ENCODE data around the gene MYH3.
A peak's percentile ranks its signal among the peaks of the same experiment; 100 is the strongest.

The MYH3 gene

DNA sequence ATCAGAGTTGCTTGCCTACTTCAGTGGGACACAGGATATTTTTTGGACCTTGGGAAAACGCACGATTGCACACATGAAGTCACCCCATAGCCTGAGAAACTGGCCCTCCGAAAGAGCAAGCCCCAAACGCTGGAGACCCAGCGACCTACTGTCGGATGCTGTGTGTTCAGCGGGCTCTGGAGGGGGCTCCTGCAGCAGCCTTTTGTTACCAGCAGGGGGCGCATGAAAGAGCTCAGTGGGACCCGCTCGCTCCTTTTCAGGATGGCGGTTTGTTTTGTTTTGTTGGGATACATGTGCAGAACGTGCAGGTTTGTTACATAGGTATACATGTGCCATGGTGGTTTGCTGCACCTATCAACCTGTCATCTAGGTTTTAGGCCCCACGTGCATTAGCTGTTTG is 28.4 kb downstream of the MYH3 start:
- H3K27ac ChIP-seq (ENCODE audit: low read length): no peak overlapping the region
- no peaks in the 10 kb centered on the region for H3K27me3 ChIP-seq (ENCODE audit: control insufficient read depth in 1 of 2, insufficient read depth in 2 of 2, low read length in 2 of 2)
- H3K9ac ChIP-seq (ENCODE audit: low read length in 2 of 2): no peak overlapping the region
- no peak overlapping the region for H3K4me3 ChIP-seq (ENCODE audit: low read length in 2 of 2)
- no peaks in the 10 kb centered on the region for H3K9me3 ChIP-seq (ENCODE audit: control insufficient read depth in 2 of 2, low read length in 2 of 2)
- peaks cover 4 to 9% of the 10 kb centered on the region in 2 donors for H3K36me3 ChIP-seq (ENCODE audit: control insufficient read depth in 2 of 2, insufficient read depth in 2 of 2, low read length in 2 of 2)
- no peaks in the 10 kb centered on the region for H3K4me1 ChIP-seq (ENCODE audit: control insufficient read depth, insufficient read depth, low read length)

DNA sequence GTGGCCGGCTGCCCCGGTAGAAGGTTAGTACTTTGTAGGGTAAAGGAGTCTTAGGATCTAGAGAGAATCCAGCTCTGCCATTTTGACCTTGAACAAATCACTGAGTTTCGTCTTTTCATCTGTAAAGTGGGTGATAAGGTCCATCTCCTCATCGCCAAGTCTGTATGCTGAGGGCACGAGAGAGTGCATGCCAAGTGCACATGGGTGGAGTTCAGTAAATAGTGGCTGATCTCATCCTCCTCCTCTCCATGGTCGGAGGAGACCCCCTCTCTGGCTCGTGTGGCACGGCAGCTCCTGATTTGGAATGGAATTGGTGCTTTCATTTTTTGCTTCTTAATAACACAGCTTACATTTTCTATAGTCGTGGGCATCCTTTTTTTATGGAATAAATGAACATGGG is 30.7 kb downstream of the MYH3 start:
- Histone ChIP-seq H3K27ac (ENCODE audit: low read length) (no peak overlapping the region), H3K9me3 (ENCODE audit: control insufficient read depth in 2 of 2, low read length in 2 of 2) (no peaks in the 10 kb centered on the region), H3K27me3 (ENCODE audit: control insufficient read depth in 1 of 2, insufficient read depth in 2 of 2, low read length in 2 of 2) (no peaks in the 10 kb centered on the region), H3K4me3 (ENCODE audit: low read length in 2 of 2) (no peak overlapping the region), H3K4me1 (ENCODE audit: control insufficient read depth, insufficient read depth, low read length) (no peaks in the 10 kb centered on the region), H3K9ac (ENCODE audit: low read length in 2 of 2) (no peak overlapping the region), H3K36me3 (ENCODE audit: control insufficient read depth in 2 of 2, insufficient read depth in 2 of 2, low read length in 2 of 2) (peaks cover 0 to 7% of the 10 kb centered on the region in 2 donors)

DNA sequence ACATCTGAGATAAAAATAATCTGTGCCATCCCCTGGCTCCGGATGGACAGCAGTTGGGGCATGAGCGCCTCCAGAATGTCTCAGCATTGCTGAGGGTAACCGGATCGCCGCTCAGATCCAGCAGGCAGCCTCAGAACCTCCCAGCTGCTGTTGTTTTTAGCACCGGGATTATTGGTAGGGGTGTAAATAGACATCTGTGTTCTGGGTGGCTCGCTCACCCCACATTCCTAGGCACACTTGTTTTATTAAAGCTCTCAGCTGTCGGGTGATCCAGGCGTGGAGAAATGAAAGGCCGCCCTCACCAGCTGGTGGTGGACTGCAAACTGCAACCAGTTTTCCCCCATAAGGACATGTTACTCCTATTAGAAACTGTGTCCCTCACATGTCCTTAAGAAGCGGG is 32.1 kb downstream of the MYH3 start:
- Histone ChIP-seq H3K4me1 (ENCODE audit: control insufficient read depth, insufficient read depth, low read length) (no peaks in the 10 kb centered on the region), H3K27ac (ENCODE audit: low read length) (no peak overlapping the region), H3K36me3 (ENCODE audit: control insufficient read depth in 2 of 2, insufficient read depth in 2 of 2, low read length in 2 of 2) (peaks cover 0 to 7% of the 10 kb centered on the region in 2 donors), H3K9ac (ENCODE audit: low read length in 2 of 2) (no peak overlapping the region), H3K9me3 (ENCODE audit: control insufficient read depth in 2 of 2, low read length in 2 of 2) (no peaks in the 10 kb centered on the region), H3K4me3 (ENCODE audit: low read length in 2 of 2) (no peak overlapping the region), H3K27me3 (ENCODE audit: control insufficient read depth in 1 of 2, insufficient read depth in 2 of 2, low read length in 2 of 2) (no peaks in the 10 kb centered on the region)

DNA sequence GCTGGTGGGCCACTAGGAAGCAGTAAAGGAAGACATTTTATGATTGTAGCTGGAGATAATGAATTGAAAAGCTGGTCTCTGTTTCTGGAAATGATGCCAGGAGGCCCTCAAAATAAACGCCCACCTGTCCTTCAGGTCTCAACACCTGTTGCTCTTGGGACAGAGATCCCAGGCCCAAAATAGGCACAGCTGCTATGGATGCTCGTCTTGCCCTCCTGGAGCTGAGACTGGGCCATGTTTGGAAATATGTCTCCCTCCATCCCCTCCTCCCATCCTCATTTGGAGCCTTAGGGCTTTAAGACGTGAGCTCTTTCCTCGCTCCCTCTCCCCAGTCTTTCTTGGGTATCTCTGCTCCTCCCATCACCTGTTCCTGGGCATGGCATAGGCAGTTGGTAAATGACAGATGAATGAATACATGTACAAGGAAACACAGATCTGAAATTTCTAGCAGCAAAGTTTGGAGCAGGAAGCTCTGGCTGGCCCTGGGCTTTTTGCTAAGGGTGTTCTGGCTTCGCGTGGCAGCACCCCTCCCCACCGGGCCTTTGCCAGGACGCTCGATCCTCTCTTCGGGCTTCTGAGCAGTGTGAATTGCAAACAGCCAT is 33.3 kb downstream of the MYH3 start:
- Histone ChIP-seq H3K4me3 (ENCODE audit: low read length in 2 of 2) (no peak overlapping the region), H3K9ac (ENCODE audit: low read length in 2 of 2) (no peak overlapping the region), H3K9me3 (ENCODE audit: control insufficient read depth in 2 of 2, low read length in 2 of 2) (no peaks in the 10 kb centered on the region), H3K4me1 (ENCODE audit: control insufficient read depth, insufficient read depth, low read length) (no peaks in the 10 kb centered on the region), H3K36me3 (ENCODE audit: control insufficient read depth in 2 of 2, insufficient read depth in 2 of 2, low read length in 2 of 2) (no peaks in the 10 kb centered on the region), H3K27me3 (ENCODE audit: control insufficient read depth in 1 of 2, insufficient read depth in 2 of 2, low read length in 2 of 2) (no peaks in the 10 kb centered on the region), H3K27ac (ENCODE audit: low read length) (no peak overlapping the region)

DNA sequence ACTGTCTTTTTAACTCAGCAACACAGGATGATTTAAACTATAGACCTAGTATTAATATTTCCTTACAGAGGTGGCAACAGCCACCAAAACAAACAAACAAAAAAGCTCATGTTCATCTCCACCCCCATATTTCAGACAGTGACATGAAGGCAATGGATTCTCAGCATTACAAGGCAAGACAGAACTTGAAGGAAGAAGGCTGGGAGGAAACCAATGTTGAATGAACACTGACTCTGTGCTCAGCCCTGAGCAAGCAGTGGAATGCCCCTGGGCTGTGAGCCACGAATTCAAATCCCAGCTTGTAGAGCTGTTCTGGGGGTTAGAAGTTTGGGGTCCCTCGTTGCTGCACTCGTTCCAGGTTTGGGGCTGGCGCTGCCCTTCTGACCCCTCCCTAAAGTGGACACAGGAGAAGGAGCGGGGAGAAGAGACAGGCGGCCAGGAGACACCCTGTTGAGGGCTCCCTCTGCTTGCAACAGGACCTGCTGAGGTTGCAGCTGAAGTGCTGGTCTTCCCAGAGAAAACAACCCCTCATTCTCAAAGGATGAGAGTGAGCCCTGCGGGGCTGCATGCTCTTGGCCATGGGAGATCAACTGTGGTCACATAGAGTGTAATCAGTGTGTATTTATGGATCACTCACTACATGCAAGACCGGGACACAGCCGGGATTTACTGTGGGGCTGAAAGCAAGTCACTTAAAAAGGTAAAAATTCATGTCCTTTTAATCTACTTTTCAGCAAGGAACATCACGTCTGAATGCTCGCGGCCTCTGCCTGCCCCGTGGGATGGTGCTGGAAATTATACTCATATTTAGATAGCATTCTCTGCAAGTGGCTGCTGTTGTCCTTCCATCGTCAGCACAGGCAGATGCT is 34.3 kb downstream of the MYH3 start:
- Histone ChIP-seq H3K4me3 (ENCODE audit: low read length in 2 of 2) (no peak overlapping the region), H3K36me3 (ENCODE audit: control insufficient read depth in 2 of 2, insufficient read depth in 2 of 2, low read length in 2 of 2) (no peaks in the 10 kb centered on the region), H3K9ac (ENCODE audit: low read length in 2 of 2) (no peak overlapping the region), H3K27me3 (ENCODE audit: control insufficient read depth in 1 of 2, insufficient read depth in 2 of 2, low read length in 2 of 2) (no peaks in the 10 kb centered on the region), H3K4me1 (ENCODE audit: control insufficient read depth, insufficient read depth, low read length) (peaks cover 3% of the 10 kb centered on the region), H3K9me3 (ENCODE audit: control insufficient read depth in 2 of 2, low read length in 2 of 2) (no peaks in the 10 kb centered on the region), H3K27ac (ENCODE audit: low read length) (no peak overlapping the region)

DNA sequence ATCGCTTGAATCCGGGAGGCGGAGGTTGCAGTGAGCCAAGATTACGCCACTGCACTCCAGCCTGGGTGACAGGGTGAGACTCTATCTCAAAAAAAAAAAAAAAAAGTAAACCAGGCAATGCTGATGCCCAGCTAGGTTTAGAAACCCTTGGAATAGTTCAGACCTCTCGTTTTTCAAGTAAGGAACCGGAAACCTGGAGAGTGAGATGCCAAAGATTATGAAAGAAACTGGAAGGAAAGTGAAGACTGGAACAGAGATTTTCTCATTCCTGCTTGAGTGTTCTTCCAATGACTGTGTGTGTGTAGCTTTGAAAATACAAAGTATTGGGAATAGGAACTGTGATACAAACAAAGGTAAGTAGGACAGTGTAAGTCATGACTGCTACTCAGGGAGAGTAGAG is 35.7 kb downstream of the MYH3 start:
- Histone ChIP-seq H3K27ac (ENCODE audit: low read length) (no peak overlapping the region), H3K36me3 (ENCODE audit: control insufficient read depth in 2 of 2, insufficient read depth in 2 of 2, low read length in 2 of 2) (no peaks in the 10 kb centered on the region), H3K4me3 (ENCODE audit: low read length in 2 of 2) (no peak overlapping the region), H3K4me1 (ENCODE audit: control insufficient read depth, insufficient read depth, low read length) (peaks cover 3% of the 10 kb centered on the region), H3K9me3 (ENCODE audit: control insufficient read depth in 2 of 2, low read length in 2 of 2) (no peaks in the 10 kb centered on the region), H3K9ac (ENCODE audit: low read length in 2 of 2) (no peak overlapping the region), H3K27me3 (ENCODE audit: control insufficient read depth in 1 of 2, insufficient read depth in 2 of 2, low read length in 2 of 2) (no peaks in the 10 kb centered on the region)

DNA sequence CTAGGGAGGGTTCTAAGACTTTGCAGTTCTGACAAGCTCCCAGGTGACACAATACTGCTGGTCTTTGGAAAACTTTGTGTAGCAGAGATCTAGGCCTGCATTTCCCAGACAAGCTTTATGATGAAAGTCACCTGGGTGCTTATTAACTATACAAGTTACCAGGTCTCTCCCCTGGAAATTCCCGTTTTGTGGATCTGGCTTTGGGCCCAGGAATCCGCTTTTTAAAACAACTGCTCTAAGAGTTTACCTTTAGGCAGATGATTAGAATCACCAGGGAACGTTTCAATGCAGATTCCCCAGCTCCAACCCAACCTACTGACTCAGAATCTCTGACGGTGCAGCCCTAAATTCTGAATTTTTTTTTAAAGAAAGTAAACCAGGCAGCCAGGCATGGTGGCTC is 36.3 kb downstream of the MYH3 start:
- Histone ChIP-seq H3K36me3 (ENCODE audit: control insufficient read depth in 2 of 2, insufficient read depth in 2 of 2, low read length in 2 of 2) (no peaks in the 10 kb centered on the region), H3K27me3 (ENCODE audit: control insufficient read depth in 1 of 2, insufficient read depth in 2 of 2, low read length in 2 of 2) (no peaks in the 10 kb centered on the region), H3K4me1 (ENCODE audit: control insufficient read depth, insufficient read depth, low read length) (peaks cover 3% of the 10 kb centered on the region), H3K27ac (ENCODE audit: low read length) (no peak overlapping the region), H3K4me3 (ENCODE audit: low read length in 2 of 2) (no peak overlapping the region), H3K9ac (ENCODE audit: low read length in 2 of 2) (no peak overlapping the region), H3K9me3 (ENCODE audit: control insufficient read depth in 2 of 2, low read length in 2 of 2) (no peaks in the 10 kb centered on the region)

DNA sequence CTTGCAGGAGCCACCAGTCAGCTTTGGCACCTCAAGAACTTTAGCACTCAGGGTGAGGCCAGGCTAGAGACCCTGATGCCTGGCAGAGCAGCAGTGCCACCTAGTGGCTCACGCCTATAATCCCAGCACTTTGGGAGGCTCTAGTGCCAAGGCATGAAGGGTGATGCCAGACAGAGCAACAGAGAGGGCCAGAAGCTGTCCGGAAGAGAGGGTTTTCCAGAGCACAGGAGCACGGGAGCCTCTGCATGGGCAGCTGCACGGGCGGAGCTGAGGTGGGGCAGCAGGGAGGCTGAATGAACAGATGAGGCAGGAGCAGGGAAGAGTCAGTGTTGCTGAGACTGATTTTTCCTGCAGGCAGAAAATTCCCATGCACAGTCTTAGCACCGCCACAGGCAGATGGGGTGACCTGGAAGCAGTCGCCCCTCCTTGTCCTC is 38.9 kb downstream of the MYH3 start:
- Histone ChIP-seq H3K4me3 (ENCODE audit: low read length in 2 of 2) (peak overlapping the region in 1 of 2 donors; percentile 35), H3K27ac (ENCODE audit: low read length) (no peak overlapping the region), H3K27me3 (ENCODE audit: control insufficient read depth in 1 of 2, insufficient read depth in 2 of 2, low read length in 2 of 2) (no peaks in the 10 kb centered on the region), H3K36me3 (ENCODE audit: control insufficient read depth in 2 of 2, insufficient read depth in 2 of 2, low read length in 2 of 2) (no peaks in the 10 kb centered on the region), H3K9ac (ENCODE audit: low read length in 2 of 2) (no peak overlapping the region), H3K4me1 (ENCODE audit: control insufficient read depth, insufficient read depth, low read length) (peaks cover 6% of the 10 kb centered on the region), H3K9me3 (ENCODE audit: control insufficient read depth in 2 of 2, low read length in 2 of 2) (no peaks in the 10 kb centered on the region)

DNA sequence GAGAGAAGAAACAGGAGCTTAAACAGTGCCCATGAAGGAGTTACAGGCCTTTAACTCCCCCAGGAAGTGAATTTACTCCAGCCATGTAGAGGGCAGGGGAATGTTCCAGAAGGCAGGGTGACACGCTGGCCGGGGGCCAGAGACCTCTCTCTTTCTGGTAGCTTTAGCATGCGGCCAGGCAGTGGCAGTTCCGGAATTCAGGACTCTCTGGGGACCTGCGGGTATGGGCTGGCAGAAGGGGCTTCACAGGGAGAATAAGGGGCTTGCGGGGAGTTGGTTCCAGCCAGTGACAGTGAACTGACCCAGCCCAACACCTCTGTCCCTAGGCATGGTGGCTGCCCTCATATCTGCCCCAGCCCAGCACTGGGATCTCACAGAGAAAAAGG is 40.0 kb downstream of the MYH3 start:
- H3K27ac ChIP-seq (ENCODE audit: low read length): no peak overlapping the region
- no peaks in the 10 kb centered on the region for H3K36me3 ChIP-seq (ENCODE audit: control insufficient read depth in 2 of 2, insufficient read depth in 2 of 2, low read length in 2 of 2)
- peaks cover 6% of the 10 kb centered on the region for H3K4me1 ChIP-seq (ENCODE audit: control insufficient read depth, insufficient read depth, low read length)
- H3K9me3 ChIP-seq (ENCODE audit: control insufficient read depth in 2 of 2, low read length in 2 of 2): no peaks in the 10 kb centered on the region
- no peak overlapping the region for H3K9ac ChIP-seq (ENCODE audit: low read length in 2 of 2)
- H3K27me3 ChIP-seq (ENCODE audit: control insufficient read depth in 1 of 2, insufficient read depth in 2 of 2, low read length in 2 of 2): no peaks in the 10 kb centered on the region
- no peak overlapping the region for H3K4me3 ChIP-seq (ENCODE audit: low read length in 2 of 2)

DNA sequence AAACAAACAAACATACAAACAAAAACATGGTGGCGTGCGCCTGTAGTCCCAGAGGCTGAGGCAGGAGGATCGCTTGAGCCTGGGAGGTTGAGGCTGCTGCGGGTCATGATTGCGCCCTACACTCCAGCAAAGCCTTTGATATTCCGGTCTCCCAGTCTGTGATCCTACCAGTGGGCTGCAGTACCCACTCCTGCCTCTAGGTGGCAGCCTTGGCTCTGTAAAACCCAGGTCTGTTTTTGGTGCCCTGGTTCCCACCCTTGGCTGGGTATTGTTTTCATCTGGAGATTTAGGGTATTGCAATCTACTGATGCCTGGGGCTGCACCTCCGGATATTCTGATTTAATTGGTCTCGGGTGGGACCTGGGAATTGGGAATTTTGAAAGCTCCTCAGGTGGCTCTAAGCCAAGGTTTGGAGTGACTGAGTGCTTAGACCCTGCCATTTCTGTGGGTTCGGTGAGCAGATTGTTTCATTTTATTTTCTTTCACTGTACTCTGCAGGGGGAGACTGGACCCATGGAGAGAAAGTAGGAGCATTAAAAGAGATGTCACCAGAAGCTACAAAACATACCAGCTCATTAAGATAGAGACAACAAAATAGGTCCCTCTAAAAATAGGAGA is 40.5 kb downstream of the MYH3 start:
- Histone ChIP-seq H3K4me3 (ENCODE audit: low read length in 2 of 2) (no peak overlapping the region), H3K9me3 (ENCODE audit: control insufficient read depth in 2 of 2, low read length in 2 of 2) (no peaks in the 10 kb centered on the region), H3K27ac (ENCODE audit: low read length) (no peak overlapping the region), H3K4me1 (ENCODE audit: control insufficient read depth, insufficient read depth, low read length) (peaks cover 6% of the 10 kb centered on the region), H3K36me3 (ENCODE audit: control insufficient read depth in 2 of 2, insufficient read depth in 2 of 2, low read length in 2 of 2) (no peaks in the 10 kb centered on the region), H3K27me3 (ENCODE audit: control insufficient read depth in 1 of 2, insufficient read depth in 2 of 2, low read length in 2 of 2) (no peaks in the 10 kb centered on the region), H3K9ac (ENCODE audit: low read length in 2 of 2) (no peak overlapping the region)

All from stomach smooth muscle (tissue), 2 donors.